ENCODE measurements around the gene CHRNA3.

DNA sequence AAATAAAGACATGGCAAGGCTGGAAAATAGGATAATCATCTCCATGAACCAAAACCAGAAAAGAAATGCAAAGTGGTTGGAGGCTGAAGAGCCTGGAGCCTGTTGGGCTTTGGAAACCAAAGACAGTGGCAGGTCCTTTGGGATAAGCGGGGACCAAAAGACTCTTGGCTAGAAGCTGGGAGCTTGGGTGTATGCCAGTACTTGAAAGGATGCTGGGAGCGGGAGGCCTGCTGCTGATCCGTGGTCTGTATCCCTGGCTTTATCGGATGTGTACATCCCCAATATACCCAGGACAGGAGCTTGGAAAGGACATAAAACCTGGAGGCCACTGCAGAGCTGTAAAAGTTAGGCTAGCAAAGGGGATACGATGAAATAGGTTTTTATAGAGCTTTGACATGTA, 21.5 kb upstream of the CHRNA3 start:
- TF ChIP-seq POLR2A (IDR thresholded peaks at IDR 0.05) (no peak), EP300 (IDR thresholded peaks at IDR 0.05) (no peak)
- TF ChIP-seq, protein P1, sequence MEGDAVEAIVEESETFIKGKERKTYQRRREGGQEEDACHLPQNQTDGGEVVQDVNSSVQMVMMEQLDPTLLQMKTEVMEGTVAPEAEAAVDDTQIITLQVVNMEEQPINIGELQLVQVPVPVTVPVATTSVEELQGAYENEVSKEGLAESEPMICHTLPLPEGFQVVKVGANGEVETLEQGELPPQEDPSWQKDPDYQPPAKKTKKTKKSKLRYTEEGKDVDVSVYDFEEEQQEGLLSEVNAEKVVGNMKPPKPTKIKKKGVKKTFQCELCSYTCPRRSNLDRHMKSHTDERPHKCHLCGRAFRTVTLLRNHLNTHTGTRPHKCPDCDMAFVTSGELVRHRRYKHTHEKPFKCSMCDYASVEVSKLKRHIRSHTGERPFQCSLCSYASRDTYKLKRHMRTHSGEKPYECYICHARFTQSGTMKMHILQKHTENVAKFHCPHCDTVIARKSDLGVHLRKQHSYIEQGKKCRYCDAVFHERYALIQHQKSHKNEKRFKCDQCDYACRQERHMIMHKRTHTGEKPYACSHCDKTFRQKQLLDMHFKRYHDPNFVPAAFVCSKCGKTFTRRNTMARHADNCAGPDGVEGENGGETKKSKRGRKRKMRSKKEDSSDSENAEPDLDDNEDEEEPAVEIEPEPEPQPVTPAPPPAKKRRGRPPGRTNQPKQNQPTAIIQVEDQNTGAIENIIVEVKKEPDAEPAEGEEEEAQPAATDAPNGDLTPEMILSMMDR (IDR thresholded peaks at IDR 0.05), result no peak
